ENCODE results near the gene TXNDC16.
"Not testable (repeated sequence)": the region's sequence is repeated elsewhere in the genome, so short reads cannot be mapped to it uniquely, and the experiment has no call there.

The TXNDC16 gene

GRCh38 chr14:52536269-52536668 lies 16.0 kb downstream of the TXNDC16 start:
- no peak for DNase-seq

- DNase-seq, result no peak
Measured at GRCh38 chr14:52531481-52531880, 20.8 kb downstream of the TXNDC16 start.

GRCh38 chr14:52527052-52527451 lies 25.3 kb downstream of the TXNDC16 start:
- no peak for DNase-seq

- DNase-seq, result no peak
Measured at GRCh38 chr14:52522581-52523345, 29.5 kb downstream of the TXNDC16 start.

GRCh38 chr14:52522033-52522432 lies 30.3 kb downstream of the TXNDC16 start:
- no peak for DNase-seq

GRCh38 chr14:52514046-52514811 lies 38.1 kb downstream of the TXNDC16 start:
- no peak for DNase-seq

GRCh38 chr14:52513249-52513648 lies 39.1 kb downstream of the TXNDC16 start:
- DNase-seq, result no peak

- no peak for DNase-seq
Measured at GRCh38 chr14:52494444-52494843, 57.9 kb downstream of the TXNDC16 start.

GRCh38 chr14:52485350-52485960 lies 66.8 kb downstream of the TXNDC16 start:
- DNase-seq, result no peak

GRCh38 chr14:52481864-52482263 lies 70.4 kb downstream of the TXNDC16 start:
- no peak for DNase-seq

GRCh38 chr14:52473557-52473956 lies 78.7 kb downstream of the TXNDC16 start:
- no peak for DNase-seq

- DNase-seq, result no peak
Measured at GRCh38 chr14:52472728-52473127, 79.6 kb downstream of the TXNDC16 start.

- not testable (repeated sequence) for DNase-seq
Measured at GRCh38 chr14:52472251-52472650, 80.1 kb downstream of the TXNDC16 start.

- DNase-seq, result no peak
Measured at GRCh38 chr14:52467515-52468266, 84.6 kb downstream of the TXNDC16 start.

GRCh38 chr14:52464175-52464574 lies 88.1 kb downstream of the TXNDC16 start:
- no peak for DNase-seq

- no peak for DNase-seq
Measured at GRCh38 chr14:52463375-52463774, 88.9 kb downstream of the TXNDC16 start.

- DNase-seq, result no peak
Measured at GRCh38 chr14:52461721-52462120, 90.6 kb downstream of the TXNDC16 start.

- DNase-seq, result no peak
Measured at GRCh38 chr14:52458721-52459085, 93.6 kb downstream of the TXNDC16 start.

GRCh38 chr14:52457411-52457810 lies 94.9 kb downstream of the TXNDC16 start:
- DNase-seq, result no peak

GRCh38 chr14:52455291-52456088 lies 96.8 kb downstream of the TXNDC16 start:
- DNase-seq, result no peak

GRCh38 chr14:52447236-52447635 lies 105.1 kb downstream of the TXNDC16 start:
- no peak for DNase-seq

- no peak for DNase-seq
Measured at GRCh38 chr14:52446355-52446754, 106.0 kb downstream of the TXNDC16 start.
